HEK293T (cell line): ENCODE measurements around the gene FHIT.

Experiments
- CTCF ChIA-PET: fragments of 350-600 bp; formaldehyde crosslinking; extraction: SDS; loops from one replicate; lab custom pipeline; 2021; ENCODE audit warnings: antibody characterized with exemption, inconsistent platforms; lab: Yijun Ruan, JAX
- POLR2A ChIA-PET: fragments of 350-600 bp; formaldehyde crosslinking; extraction: SDS; loops from one replicate; lab custom pipeline; 2020; ENCODE audit warnings: antibody characterized with exemption, inconsistent platforms; lab: Yijun Ruan, JAX
- DNase-seq: peaks from one replicate; pipeline ENCODE4 v3.0.0; 2012; ENCODE audit warnings: mixed read lengths; ENCODE audit errors: extremely low spot score
- ARNT ChIP-seq: fragments of 450-650 bp; IDR thresholded peaks from 2 replicates; pipeline ENCODE4 v1.6.1; 2017; ENCODE audit warnings: mild to moderate bottlenecking
- BHLHE40 ChIP-seq: fragments of 450-650 bp; IDR thresholded peaks from 2 replicates; pipeline ENCODE4 v1.6.1; 2016; ENCODE audit warnings: mild to moderate bottlenecking, moderate library complexity, borderline replicate concordance
- CTBP1 ChIP-seq: fragments of 450-650 bp; IDR thresholded peaks from 2 replicates; pipeline ENCODE4 v1.6.1; 2016; ENCODE audit warnings: borderline replicate concordance
- ELF4 ChIP-seq: fragments of 450-650 bp; IDR thresholded peaks from 2 replicates; pipeline ENCODE4 v1.6.1; 2017; ENCODE audit warnings: antibody characterized with exemption
- FOXA1 ChIP-seq: fragments of 450-650 bp; IDR thresholded peaks from 2 replicates; pipeline ENCODE4 v1.6.1; 2016; ENCODE audit warnings: mild to moderate bottlenecking
- FOXK2 ChIP-seq: fragments of 450-650 bp; IDR thresholded peaks from 2 replicates; pipeline ENCODE4 v1.6.1; 2016; ENCODE audit warnings: mild to moderate bottlenecking
- FOXM1 ChIP-seq: fragments of 450-650 bp; IDR thresholded peaks from 2 replicates; pipeline ENCODE4 v1.6.1; 2017; ENCODE audit warnings: mild to moderate bottlenecking, borderline replicate concordance
- HDGF ChIP-seq: fragments of 450-650 bp; IDR thresholded peaks from 2 replicates; pipeline ENCODE4 v1.6.1; 2017; ENCODE audit warnings: antibody characterized with exemption, borderline replicate concordance
- L3MBTL2 ChIP-seq: fragments of 450-650 bp; conservative IDR thresholded peaks from 2 replicates; pipeline ENCODE4 v1.6.1; 2016; ENCODE audit warnings: mild to moderate bottlenecking
- LEF1 ChIP-seq: fragments of 450-650 bp; IDR thresholded peaks from 2 replicates; pipeline ENCODE4 v1.6.1; 2017; ENCODE audit warnings: mild to moderate bottlenecking, borderline replicate concordance
- NFRKB ChIP-seq: fragments of 450-650 bp; IDR thresholded peaks from 2 replicates; pipeline ENCODE4 v1.6.1; 2016; ENCODE audit warnings: mild to moderate bottlenecking, moderate library complexity
- SP1 ChIP-seq: fragments of 450-650 bp; IDR thresholded peaks from 2 replicates; pipeline ENCODE4 v1.6.1; 2017
- SUZ12 ChIP-seq: fragments of 450-650 bp; IDR thresholded peaks from 2 replicates; pipeline ENCODE4 v1.6.1; 2016; ENCODE audit warnings: mild to moderate bottlenecking
- TARDBP ChIP-seq: fragments of 450-650 bp; IDR thresholded peaks from 2 replicates; pipeline ENCODE4 v1.6.1; 2016
- ZNF384 ChIP-seq: fragments of 450-650 bp; IDR thresholded peaks from 2 replicates; pipeline ENCODE4 v1.6.1; 2016
- TF ChIP-seq, protein P1 (sequence below): fragments of 450-650 bp; IDR thresholded peaks from 2 replicates; pipeline ENCODE4 v1.6.1; 2016

FHIT gene

GRCh38 chr3:60185161-60185560, 1066.1 kb downstream of the FHIT start:
- ChIA-PET CTCF (no interaction called here), POLR2A (no interaction called here)
- no peak for DNase-seq
- TF ChIP-seq ELF4 (no peak), SUZ12 (no peak), HDGF (no peak), FOXA1 (no peak), TARDBP (no peak), ARNT (no peak), ZNF384 (no peak)

DNA sequence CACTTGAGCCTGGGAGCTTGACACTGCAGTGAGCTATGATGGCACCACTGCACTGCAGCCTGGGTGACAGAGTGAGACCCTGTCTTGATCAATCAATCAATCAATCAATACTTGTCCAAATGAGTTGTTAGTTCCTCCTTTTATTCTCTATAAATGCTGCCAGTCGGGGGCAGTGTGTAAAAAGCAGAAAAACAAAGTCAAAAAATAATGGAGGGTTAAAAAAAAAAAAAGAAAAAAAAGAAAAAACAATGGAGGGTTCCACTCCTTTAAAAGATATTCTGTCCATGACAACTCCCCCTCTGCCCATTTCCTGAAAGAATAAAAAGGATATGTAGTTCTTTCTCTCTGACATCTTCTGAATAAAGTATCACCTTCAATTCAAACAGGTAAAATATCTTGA, 1068.6 kb downstream of the FHIT start:
- ChIA-PET POLR2A (no interaction called here), CTCF (no interaction called here)

GRCh38 chr3:60178931-60179653, 1072.2 kb downstream of the FHIT start:
- DNase-seq: no peak
- CTCF ChIA-PET: no interaction called here
- POLR2A ChIA-PET: no interaction called here
- TF ChIP-seq HDGF (no peak), L3MBTL2 (no peak), ZNF384 (no peak), SP1 (no peak), ELF4 (no peak), LEF1 (no peak), ARNT (no peak), FOXA1 (no peak), FOXK2 (no peak), BHLHE40 (no peak)
- TF ChIP-seq, protein P1, sequence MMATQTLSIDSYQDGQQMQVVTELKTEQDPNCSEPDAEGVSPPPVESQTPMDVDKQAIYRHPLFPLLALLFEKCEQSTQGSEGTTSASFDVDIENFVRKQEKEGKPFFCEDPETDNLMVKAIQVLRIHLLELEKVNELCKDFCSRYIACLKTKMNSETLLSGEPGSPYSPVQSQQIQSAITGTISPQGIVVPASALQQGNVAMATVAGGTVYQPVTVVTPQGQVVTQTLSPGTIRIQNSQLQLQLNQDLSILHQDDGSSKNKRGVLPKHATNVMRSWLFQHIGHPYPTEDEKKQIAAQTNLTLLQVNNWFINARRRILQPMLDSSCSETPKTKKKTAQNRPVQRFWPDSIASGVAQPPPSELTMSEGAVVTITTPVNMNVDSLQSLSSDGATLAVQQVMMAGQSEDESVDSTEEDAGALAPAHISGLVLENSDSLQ: no peak

More for the DNA sequence above, 1068.6 kb downstream of the FHIT start:
- TF ChIP-seq ARNT (no peak), ZNF384 (peak; percentile 55; the same call in 1 of the 2 replicates)
- no peak for DNase-seq

DNA sequence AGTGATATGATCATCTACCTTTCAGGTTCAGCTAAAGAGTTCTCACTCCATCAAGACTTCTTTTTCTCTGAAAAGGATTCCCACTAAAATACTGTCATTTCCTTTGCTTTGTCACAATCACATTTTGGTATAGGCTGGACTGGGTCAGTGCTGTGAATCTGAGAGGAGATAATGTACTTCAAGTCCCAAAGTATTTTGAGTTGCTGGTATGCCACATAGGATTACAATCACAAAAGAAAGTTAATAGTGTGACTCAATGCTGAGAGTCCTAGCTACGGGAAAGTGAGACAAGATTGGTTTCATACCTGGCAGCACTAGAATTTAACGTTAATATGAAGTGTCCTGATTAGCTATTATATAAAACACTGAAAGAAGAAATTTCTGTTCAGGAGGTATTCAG, 1073.5 kb downstream of the FHIT start:
- TF ChIP-seq HDGF (no peak), ARNT (no peak), SP1 (no peak), FOXK2 (no peak), BHLHE40 (no peak), NFRKB (no peak), SUZ12 (no peak), ZNF384 (no peak), LEF1 (no peak), ELF4 (no peak), L3MBTL2 (no peak), CTBP1 (no peak), FOXM1 (no peak), TARDBP (no peak), FOXA1 (no peak)
- TF ChIP-seq, protein P1: no peak
- CTCF ChIA-PET: no interaction called here
- POLR2A ChIA-PET: no interaction called here
- DNase-seq: no peak

GRCh38 chr3:60176614-60177013, 1074.6 kb downstream of the FHIT start:
- ChIA-PET POLR2A (no interaction called here), CTCF (no interaction called here)
- no peak for DNase-seq
- no peak for TF ChIP-seq ZNF384
- TF ChIP-seq, protein P1: peak; percentile 85
- no peak for TF ChIP-seq ELF4
- TF ChIP-seq SUZ12: no peak

GRCh38 chr3:60175680-60176079, 1075.6 kb downstream of the FHIT start:
- CTCF ChIA-PET: no interaction called here
- POLR2A ChIA-PET: no interaction called here
- no peak for TF ChIP-seq HDGF
- TF ChIP-seq FOXM1: no peak
- TF ChIP-seq BHLHE40: no peak
- TF ChIP-seq CTBP1: no peak
- TF ChIP-seq L3MBTL2: no peak
- TF ChIP-seq SP1: no peak
- TF ChIP-seq, protein P1: no peak
- no peak for TF ChIP-seq ELF4
- TF ChIP-seq FOXA1: no peak
- TF ChIP-seq NFRKB: no peak
- no peak for DNase-seq

- ChIA-PET POLR2A (no interaction called here), CTCF (no interaction called here)
- TF ChIP-seq ARNT (no peak), NFRKB (no peak), SUZ12 (no peak), TARDBP (no peak), ZNF384 (no peak), LEF1 (no peak), BHLHE40 (no peak)
- DNase-seq: no peak
Measured at GRCh38 chr3:60169755-60170154, 1081.5 kb downstream of the FHIT start.
